SK-N-SH (cell line): ENCODE data around the gene UMODL1. TPM values are rescaled to one million over a fixed set of nuclear protein-coding genes. Genes with fewer than 3 reads are reported as not detected.

Experiments used
- CTCF ChIA-PET: fragments of 300-600, 350-600 bp; formaldehyde crosslinking; extraction: SDS; loops from one replicate; lab custom pipeline; 2021; lab: Yijun Ruan, JAX
- POLR2A ChIA-PET: fragments of 350-600 bp; sonication (Branson Sonifier 250); formaldehyde crosslinking; extraction: SDS; loops from one replicate; lab custom pipeline; 2020; ENCODE audit warnings: antibody characterized with exemption, inconsistent platforms; lab: Yijun Ruan, JAX
- DNase-seq: peaks from one replicate; pipeline ENCODE4 v3.0.0; 2012
- H2AFZ ChIP-seq: fragments of 200-600 bp; sonication (generic); 2 replicates; pipeline ENCODE4 v1.8.1; 2016; ENCODE audit warnings: antibody characterized with exemption, mild to moderate bottlenecking, low read depth
- H3F3A ChIP-seq: fragments of 200-600 bp; sonication (generic); replicated peaks from 2 replicates; pipeline ENCODE3; 2016; ENCODE audit warnings: antibody characterized with exemption, mild to moderate bottlenecking; ENCODE audit not compliant: insufficient read depth
- H3K27ac ChIP-seq, 2 experiments: fragments of 200-500 bp in 1 of 2; fragments of 200-600 bp in 1 of 2; sonication (Bioruptor generic) in 1 of 2; sonication (generic), shearing (Covaris generic) in 1 of 2; 2 replicates each; pipeline versions ENCODE4 v1.5.1 to v1.6.1; 2014 to 2016; ENCODE audit warnings: low read depth in 2 of 2, inconsistent platforms in 1 of 2, low read length in 1 of 2, mild to moderate bottlenecking in 1 of 2, mixed read lengths in 1 of 2
- H3K27me3 ChIP-seq: fragments of 200-600 bp; sonication (generic), shearing (Covaris generic); 2 replicates; pipeline ENCODE4 v1.6.1; 2016; ENCODE audit warnings: mixed run types; ENCODE audit not compliant: insufficient read depth
- H3K36me3 ChIP-seq, 2 experiments: fragments of 200-500 bp in 1 of 2; fragments of 200-600 bp in 1 of 2; sonication (Bioruptor generic) in 1 of 2; sonication (generic) in 1 of 2; replicated peaks in 1 of 2; 2 replicates each; pipeline versions ENCODE3 to v1.5.1; 2014 to 2016; ENCODE audit warnings: low read length in 1 of 2, mild to moderate bottlenecking in 1 of 2; ENCODE audit not compliant: insufficient read depth in 2 of 2, control insufficient read depth in 1 of 2
- H3K4me1 ChIP-seq, 2 experiments: fragments of 200-500 bp in 1 of 2; fragments of 200-600 bp in 1 of 2; sonication (Bioruptor generic) in 1 of 2; sonication (generic), shearing (Covaris generic) in 1 of 2; 2 replicates each; pipeline versions ENCODE4 v1.5.1 to v1.6.1; 2014 to 2016; ENCODE audit warnings: low read depth in 1 of 2, low read length in 1 of 2, mixed run types in 1 of 2; ENCODE audit not compliant: insufficient read depth in 2 of 2, control insufficient read depth in 1 of 2
- H3K4me2 ChIP-seq: fragments of 200-600 bp; sonication (generic), shearing (Covaris generic); 2 replicates; pipeline ENCODE4 v1.6.1; 2017; ENCODE audit warnings: mixed run types
- H3K4me3 ChIP-seq, 2 experiments: fragments of 200-500 bp in 1 of 2; fragments of 200-600 bp in 1 of 2; sonication (Bioruptor generic) in 1 of 2; sonication (generic), shearing (Covaris generic) in 1 of 2; 2 replicates each; pipeline versions ENCODE4 v1.5.1 to v1.8.1; 2014 to 2016; ENCODE audit warnings: low read depth in 2 of 2, inconsistent platforms in 1 of 2, low read length in 1 of 2, mild to moderate bottlenecking in 1 of 2, mixed read lengths in 1 of 2, moderate library complexity in 1 of 2
- H3K79me2 ChIP-seq: fragments of 200-600 bp; sonication (generic); 2 replicates; pipeline ENCODE4 v1.8.1; 2017; ENCODE audit warnings: mild to moderate bottlenecking; ENCODE audit not compliant: insufficient read depth
- H3K9ac ChIP-seq: fragments of 200-600 bp; sonication (generic); 2 replicates; pipeline ENCODE4 v1.6.1; 2017; ENCODE audit warnings: mixed run types
- H3K9me2 ChIP-seq: fragments of 200-600 bp; sonication (generic); 2 replicates; pipeline ENCODE4 v1.6.1; 2017; ENCODE audit warnings: mixed run types
- H3K9me3 ChIP-seq: fragments of 200-600 bp; sonication (generic); 2 replicates; pipeline ENCODE4 v1.6.1; 2017; ENCODE audit warnings: mixed run types, mild to moderate bottlenecking, moderate library complexity
- H4K20me1 ChIP-seq: fragments of 200-600 bp; sonication (generic); 2 replicates; pipeline ENCODE4 v1.6.1; 2017; ENCODE audit warnings: mild to moderate bottlenecking, mixed run types; ENCODE audit not compliant: insufficient read depth
- CTCF ChIP-seq: fragments of 200-600 bp; sonication (generic); IDR thresholded peaks from 2 replicates; pipeline ENCODE4 v1.6.1; 2017; ENCODE audit warnings: antibody characterized with exemption, mild to moderate bottlenecking, moderate library complexity
- ELF1 ChIP-seq: IDR thresholded peaks from 2 replicates; pipeline ENCODE4 v1.4.0; 2012
- EP300 ChIP-seq, 2 experiments: IDR thresholded peaks; 2 replicates each; pipeline versions ENCODE4 v1.4.0 to v1.6.1; 2012; ENCODE audit warnings: borderline replicate concordance in 1 of 2, low read depth in 1 of 2, low read length in 1 of 2
- EZH2phosphoT487 ChIP-seq: fragments of 200-600 bp; sonication (generic); IDR thresholded peaks from 2 replicates; pipeline ENCODE4 v1.6.1; 2017; ENCODE audit warnings: low read depth, mixed run types, mild to moderate bottlenecking, antibody characterized with exemption, moderate library complexity, borderline replicate concordance
- FOXJ3 ChIP-seq: sonication (generic); formaldehyde crosslinking; IDR thresholded peaks from 2 replicates; pipeline ENCODE4 v1.5.1; 2020; ENCODE audit warnings: mild to moderate bottlenecking, missing genetic modification reagents
- JUND ChIP-seq: IDR thresholded peaks from 2 replicates; pipeline ENCODE4 v1.4.0; 2012
- NFIC ChIP-seq: IDR thresholded peaks from 2 replicates; pipeline ENCODE4 v1.4.0; 2012; ENCODE audit warnings: borderline replicate concordance
- PBX3 ChIP-seq: IDR thresholded peaks from 2 replicates; pipeline ENCODE4; 2012
- RAD21 ChIP-seq: IDR thresholded peaks from 2 replicates; pipeline ENCODE4 v1.6.1; 2012; ENCODE audit warnings: mild to moderate bottlenecking, low read length
- REST ChIP-seq: IDR thresholded peaks from 2 replicates; pipeline ENCODE4 v1.6.1; 2012; ENCODE audit warnings: mild to moderate bottlenecking, low read depth, low read length, moderate library complexity
- RFX5 ChIP-seq: IDR thresholded peaks from 2 replicates; pipeline ENCODE4 v1.6.1; 2012; ENCODE audit warnings: mild to moderate bottlenecking, improper control_type of control experiment, low read length
- SMC3 ChIP-seq: IDR thresholded peaks from 2 replicates; pipeline ENCODE4 v1.6.1; 2012; ENCODE audit warnings: low read depth, low read length, improper control_type of control experiment
- TCF12 ChIP-seq: IDR thresholded peaks from 2 replicates; pipeline ENCODE4 v1.4.0; 2012
- TEAD4 ChIP-seq: IDR thresholded peaks from 2 replicates; pipeline ENCODE4 v1.4.0; 2012; ENCODE audit warnings: mild to moderate bottlenecking, borderline replicate concordance; ENCODE audit not compliant: insufficient read depth
- WGBS: methylation state at CpG from one replicate; pipeline ENCODE4 v1.1.6; 2017; ENCODE audit warnings: low lambda C conversion rate; 5-methylcytosine and 5-hydroxymethylcytosine counted together
- polyA plus RNA-seq, 3 experiments: library from polyadenylated mRNA; depleted of rRNA; stranded (reverse); fragments of >200 nt; gene quantifications; 2 replicates each; pipeline ENCODE4 v1.2.3, GENCODE V29; 2012
- TF ChIP-seq, protein P1 (sequence below): fragments of 150-350 bp; IDR thresholded peaks from 2 replicates; pipeline ENCODE4 v1.6.1; 2016; ENCODE audit warnings: mild to moderate bottlenecking, low read depth, low read length
- TF ChIP-seq, protein P2 (sequence below): fragments of 150-350 bp; IDR thresholded peaks from 2 replicates; pipeline ENCODE4 v1.6.1; 2017; ENCODE audit warnings: antibody characterized with exemption, low read length, low read depth, borderline replicate concordance

Gene UMODL1
- polyA plus RNA-seq, 1 of the 3 experiments (the other 2 are of a cell fraction), result not detected

GRCh38 chr21:42042651-42043050 lies 28.5 kb upstream of the UMODL1 start:
- no peaks in the 10 kb centered on the region for H3K36me3 ChIP-seq
- no peak overlapping the region for H3K4me3 ChIP-seq
- no peak overlapping the region for H3K27ac ChIP-seq
- no peaks in the 10 kb centered on the region for H3K27me3 ChIP-seq
- H3K9me3 ChIP-seq, result no peaks in the 10 kb centered on the region
- H3K4me2 ChIP-seq, result no peak overlapping the region
- no peaks in the 10 kb centered on the region for H4K20me1 ChIP-seq
- 79% methylated on average over 9 of the region's 9 CpGs for WGBS
- DNase-seq, result no peak
- H3F3A ChIP-seq, result peaks cover 3% of the 10 kb centered on the region
- no peaks in the 10 kb centered on the region for H3K79me2 ChIP-seq
- no peak overlapping the region for H3K9ac ChIP-seq
- no peaks in the 10 kb centered on the region for H3K9me2 ChIP-seq
- peaks cover 0 to 14% of the 10 kb centered on the region in 2 experiments; a peak in 2 of 4 replicates for H3K4me1 ChIP-seq
- ChIA-PET POLR2A (no interaction called here), CTCF (no interaction called here)
- TF ChIP-seq NFIC (no peak), TEAD4 (no peak), EZH2phosphoT487 (no peak), FOXJ3 (no peak), JUND (no peak)
- TF ChIP-seq, protein P1, sequence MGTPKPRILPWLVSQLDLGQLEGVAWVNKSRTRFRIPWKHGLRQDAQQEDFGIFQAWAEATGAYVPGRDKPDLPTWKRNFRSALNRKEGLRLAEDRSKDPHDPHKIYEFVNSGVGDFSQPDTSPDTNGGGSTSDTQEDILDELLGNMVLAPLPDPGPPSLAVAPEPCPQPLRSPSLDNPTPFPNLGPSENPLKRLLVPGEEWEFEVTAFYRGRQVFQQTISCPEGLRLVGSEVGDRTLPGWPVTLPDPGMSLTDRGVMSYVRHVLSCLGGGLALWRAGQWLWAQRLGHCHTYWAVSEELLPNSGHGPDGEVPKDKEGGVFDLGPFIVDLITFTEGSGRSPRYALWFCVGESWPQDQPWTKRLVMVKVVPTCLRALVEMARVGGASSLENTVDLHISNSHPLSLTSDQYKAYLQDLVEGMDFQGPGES, result no peak
- no peak overlapping the region for H2AFZ ChIP-seq

DNA sequence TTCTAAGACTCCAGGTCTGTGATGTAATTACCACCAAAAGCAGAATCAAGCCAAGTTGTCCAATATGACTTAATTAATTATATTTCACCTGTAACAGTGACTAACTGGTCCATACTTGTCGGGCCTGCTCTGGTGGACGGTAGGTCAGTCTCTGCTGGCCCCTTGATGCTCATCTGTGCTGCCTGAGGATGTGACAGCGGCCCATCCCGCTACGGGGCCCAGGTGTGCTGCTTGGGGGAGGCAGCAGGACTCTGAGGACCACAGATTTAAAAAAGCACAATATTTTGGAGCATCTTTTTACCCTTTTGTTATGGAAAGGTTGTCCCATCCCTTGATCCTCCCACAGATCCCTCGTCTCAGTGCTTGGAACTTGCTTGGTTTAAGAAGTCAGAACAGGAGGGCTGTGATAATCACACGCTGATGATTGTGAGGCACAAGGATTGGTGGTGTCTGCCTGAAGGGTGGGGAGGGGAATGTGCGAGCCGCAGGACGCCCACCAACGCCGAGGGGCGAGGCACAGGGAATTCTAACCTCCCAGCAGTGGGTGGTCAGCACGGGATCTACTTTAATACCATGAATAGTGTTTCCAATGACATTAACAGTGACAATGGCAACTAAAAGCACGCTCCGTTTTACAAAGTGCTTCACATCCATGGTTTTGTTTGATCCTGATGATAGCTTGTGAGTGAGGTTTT lies 27.8 kb upstream of the UMODL1 start:
- no peak for TF ChIP-seq CTCF
- TF ChIP-seq, protein P2, sequence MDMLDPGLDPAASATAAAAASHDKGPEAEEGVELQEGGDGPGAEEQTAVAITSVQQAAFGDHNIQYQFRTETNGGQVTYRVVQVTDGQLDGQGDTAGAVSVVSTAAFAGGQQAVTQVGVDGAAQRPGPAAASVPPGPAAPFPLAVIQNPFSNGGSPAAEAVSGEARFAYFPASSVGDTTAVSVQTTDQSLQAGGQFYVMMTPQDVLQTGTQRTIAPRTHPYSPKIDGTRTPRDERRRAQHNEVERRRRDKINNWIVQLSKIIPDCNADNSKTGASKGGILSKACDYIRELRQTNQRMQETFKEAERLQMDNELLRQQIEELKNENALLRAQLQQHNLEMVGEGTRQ, result no peak
- TF ChIP-seq SMC3, result no peak
- no peak for TF ChIP-seq RFX5
- TF ChIP-seq TCF12, result no peak
- no peak for TF ChIP-seq EP300 (IDR thresholded peaks at IDR 0.05; ENCODE audit: borderline replicate concordance in 1 of 2, low read depth in 1 of 2, low read length in 1 of 2)
- no peak for TF ChIP-seq PBX3
- TF ChIP-seq ELF1, result no peak
- no peak for TF ChIP-seq RAD21
- no peak for TF ChIP-seq REST
- TF ChIP-seq, all 33 proteins: peak for 0
- Histone ChIP-seq H3K9ac (no peak overlapping the region), H3K36me3 (no peaks in the 10 kb centered on the region), H3K27me3 (no peaks in the 10 kb centered on the region), H3K4me1 (peaks cover 0 to 18% of the 10 kb centered on the region in 2 experiments; a peak in 2 of 4 replicates), H3K79me2 (no peaks in the 10 kb centered on the region), H3K4me3 (no peak overlapping the region), H3K9me3 (no peaks in the 10 kb centered on the region), H4K20me1 (no peaks in the 10 kb centered on the region), H3K9me2 (no peaks in the 10 kb centered on the region), H2AFZ (no peak overlapping the region), H3K27ac (no peak overlapping the region), H3K4me2 (no peak overlapping the region), H3F3A (peaks cover 3% of the 10 kb centered on the region)
- no peak for DNase-seq
- POLR2A ChIA-PET, result no interaction called here
- CTCF ChIA-PET, result interaction anchor here (1.5 kb wide), 1 partner anchor 74 kb away, joined by 4 read pairs; no protein-coding TSS in a partner anchor
- WGBS, result 90% methylated on average over 16 of the region's 16 CpGs
